GM12874 (cell line): ENCODE results near the gene VIPR1.

ENCODE experiments used
- TF ChIP-seq, protein P1 (sequence below): IDR thresholded peaks from 2 replicates; pipeline ENCODE4 v1.5.1; 2011; ENCODE audit warnings: low read depth, mild to moderate bottlenecking, control low read depth, low read length, moderate library complexity; ENCODE audit not compliant: insufficient read depth

The VIPR1 gene

DNA sequence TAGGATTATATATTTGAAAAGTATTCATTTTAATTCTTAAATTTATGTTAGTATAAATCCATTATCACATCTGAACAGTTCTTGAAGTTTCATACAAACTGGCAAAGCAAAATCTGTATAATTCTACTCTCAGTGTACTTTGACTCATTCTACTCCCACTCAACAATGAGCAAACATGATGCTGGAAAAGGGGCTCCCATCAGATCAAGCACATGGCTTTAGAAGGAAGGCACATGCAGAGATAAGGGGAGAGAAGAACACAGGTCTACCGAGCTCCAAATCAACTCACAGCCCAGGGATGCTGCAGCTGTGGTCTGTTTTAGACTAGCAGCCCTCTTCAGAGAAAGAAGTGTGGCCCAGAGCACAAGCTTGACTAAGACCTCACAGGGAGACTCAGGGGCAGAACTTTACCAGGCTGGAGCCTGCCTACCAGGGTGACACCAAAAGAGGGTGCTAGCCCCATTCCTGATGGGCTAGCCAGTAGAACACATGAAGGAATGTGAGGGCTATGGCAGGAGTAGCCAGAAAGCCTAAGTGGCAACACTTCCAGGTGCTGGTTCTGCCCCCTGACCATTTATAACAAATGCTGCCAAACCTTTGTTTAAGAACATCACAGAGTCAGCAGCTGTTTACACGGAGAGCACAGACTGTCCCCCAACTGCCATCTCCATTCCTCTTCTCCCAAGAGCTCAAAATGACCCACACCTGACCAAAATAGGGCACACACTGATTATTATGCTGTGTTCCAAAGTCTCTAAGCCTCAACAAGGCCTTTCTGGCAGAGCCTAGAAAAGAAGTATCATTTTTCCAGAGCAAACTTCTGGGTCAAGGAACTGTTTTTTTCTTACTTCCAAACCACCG, 59.8 kb downstream of the VIPR1 start:
- TF ChIP-seq, protein P1, sequence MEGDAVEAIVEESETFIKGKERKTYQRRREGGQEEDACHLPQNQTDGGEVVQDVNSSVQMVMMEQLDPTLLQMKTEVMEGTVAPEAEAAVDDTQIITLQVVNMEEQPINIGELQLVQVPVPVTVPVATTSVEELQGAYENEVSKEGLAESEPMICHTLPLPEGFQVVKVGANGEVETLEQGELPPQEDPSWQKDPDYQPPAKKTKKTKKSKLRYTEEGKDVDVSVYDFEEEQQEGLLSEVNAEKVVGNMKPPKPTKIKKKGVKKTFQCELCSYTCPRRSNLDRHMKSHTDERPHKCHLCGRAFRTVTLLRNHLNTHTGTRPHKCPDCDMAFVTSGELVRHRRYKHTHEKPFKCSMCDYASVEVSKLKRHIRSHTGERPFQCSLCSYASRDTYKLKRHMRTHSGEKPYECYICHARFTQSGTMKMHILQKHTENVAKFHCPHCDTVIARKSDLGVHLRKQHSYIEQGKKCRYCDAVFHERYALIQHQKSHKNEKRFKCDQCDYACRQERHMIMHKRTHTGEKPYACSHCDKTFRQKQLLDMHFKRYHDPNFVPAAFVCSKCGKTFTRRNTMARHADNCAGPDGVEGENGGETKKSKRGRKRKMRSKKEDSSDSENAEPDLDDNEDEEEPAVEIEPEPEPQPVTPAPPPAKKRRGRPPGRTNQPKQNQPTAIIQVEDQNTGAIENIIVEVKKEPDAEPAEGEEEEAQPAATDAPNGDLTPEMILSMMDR, result no peak

DNA sequence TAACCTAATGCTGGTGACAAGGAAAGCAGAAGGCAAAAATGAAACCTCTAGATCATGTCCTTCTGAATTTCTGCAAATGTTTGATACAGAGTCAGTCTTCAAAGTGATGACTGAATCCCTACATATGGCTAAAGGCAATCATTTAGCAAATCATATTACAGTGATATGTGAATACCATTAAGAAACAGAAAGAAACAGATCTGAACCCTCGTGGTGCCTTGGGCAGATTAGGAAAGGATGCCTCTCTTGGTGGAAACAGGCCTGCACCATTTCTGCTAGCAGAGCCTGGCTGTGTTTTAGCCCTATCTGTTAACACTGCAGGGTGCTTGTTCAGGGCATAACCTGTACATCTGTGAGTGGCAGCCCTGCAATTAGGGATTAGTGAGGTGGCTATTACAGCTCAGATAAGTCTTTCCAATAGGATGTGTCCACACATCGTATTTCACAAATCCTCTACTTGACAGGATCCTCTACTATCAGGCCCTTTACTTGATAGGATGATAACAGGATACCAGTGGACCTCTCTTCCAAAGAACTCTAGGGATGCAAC, 67.2 kb downstream of the VIPR1 start:
- TF ChIP-seq, protein P1, result no peak

DNA sequence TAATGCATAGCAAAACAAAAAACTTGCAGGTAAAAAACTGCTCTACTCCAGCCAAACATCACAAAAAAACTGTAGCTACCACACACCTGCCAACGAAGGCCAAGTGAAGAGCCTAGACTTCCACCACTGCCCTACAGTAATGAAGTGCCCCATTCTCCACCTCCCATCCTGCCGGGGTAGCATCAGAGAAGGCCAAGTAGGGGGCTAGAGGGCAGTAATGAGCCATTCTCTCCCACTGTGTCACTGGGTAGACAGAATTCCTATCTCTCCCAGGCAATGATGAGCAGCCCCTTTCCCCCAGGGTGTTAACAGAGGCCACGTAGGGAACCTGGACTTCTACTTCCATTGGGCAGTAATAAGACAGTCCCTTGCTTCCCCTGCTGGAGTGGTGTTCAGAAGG, 69.8 kb downstream of the VIPR1 start:
- TF ChIP-seq, protein P1, result peak; percentile 55

DNA sequence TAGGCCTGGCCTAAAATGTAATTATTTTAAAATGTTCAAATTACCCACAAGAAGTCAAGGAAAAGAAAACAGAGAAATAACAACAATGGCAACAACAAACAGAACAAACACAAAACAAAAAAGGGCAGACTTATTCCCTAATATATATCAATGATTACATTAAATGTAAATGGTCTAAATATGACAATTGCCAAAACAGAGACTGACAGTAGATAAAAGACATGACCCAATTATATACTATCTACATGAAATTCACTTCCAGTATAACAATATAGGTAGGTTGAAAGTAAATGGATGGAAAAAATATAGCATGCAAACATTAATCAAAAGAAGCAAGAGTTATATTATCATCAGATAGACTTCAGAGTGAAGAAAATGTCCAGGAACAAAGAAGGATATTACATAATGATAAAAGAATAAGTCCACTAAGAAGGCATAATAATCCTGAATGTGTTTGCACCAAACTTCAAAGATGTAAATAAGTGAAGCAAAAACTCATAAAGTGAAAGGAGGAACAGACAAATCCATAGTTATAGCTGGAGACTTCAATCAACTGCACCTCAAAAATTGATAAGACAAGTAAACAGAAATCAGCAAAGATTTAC, 72.8 kb downstream of the VIPR1 start:
- TF ChIP-seq, protein P1, result no peak

DNA sequence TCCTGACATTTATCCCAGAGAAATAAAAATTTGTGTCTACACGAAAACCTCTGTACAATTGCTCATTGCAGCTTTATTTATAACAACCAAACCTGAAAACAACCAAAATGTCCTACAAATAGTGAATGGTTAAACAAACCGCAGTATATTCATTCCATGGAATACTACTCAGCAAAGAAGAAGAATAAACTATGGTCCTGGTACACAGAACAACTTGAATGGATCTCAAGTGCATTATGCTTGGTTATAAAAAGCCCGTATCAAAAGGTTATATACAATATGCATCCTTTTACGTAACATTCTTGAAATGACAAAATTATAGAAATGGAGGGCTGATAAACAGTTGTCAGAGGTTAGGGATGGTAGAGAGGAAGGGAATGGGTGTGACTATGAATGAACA, 75.6 kb downstream of the VIPR1 start:
- TF ChIP-seq, protein P1, result no peak

DNA sequence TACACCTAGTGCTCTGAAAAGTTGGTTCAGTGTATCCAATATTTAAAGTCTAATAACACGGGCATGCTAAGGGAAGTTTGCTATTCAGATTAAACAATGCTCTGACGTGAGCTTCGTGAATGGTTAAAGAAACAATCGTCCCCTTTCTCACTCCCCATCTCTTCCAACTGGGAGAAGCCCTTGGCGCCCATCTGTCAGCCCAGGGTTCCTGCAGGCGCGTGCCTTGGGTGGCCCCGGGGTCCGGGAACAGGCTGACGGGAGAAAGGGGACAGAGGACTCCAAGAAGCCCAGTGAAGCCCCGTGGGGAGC, 78.9 kb downstream of the VIPR1 start:
- TF ChIP-seq, protein P1, result no peak

DNA sequence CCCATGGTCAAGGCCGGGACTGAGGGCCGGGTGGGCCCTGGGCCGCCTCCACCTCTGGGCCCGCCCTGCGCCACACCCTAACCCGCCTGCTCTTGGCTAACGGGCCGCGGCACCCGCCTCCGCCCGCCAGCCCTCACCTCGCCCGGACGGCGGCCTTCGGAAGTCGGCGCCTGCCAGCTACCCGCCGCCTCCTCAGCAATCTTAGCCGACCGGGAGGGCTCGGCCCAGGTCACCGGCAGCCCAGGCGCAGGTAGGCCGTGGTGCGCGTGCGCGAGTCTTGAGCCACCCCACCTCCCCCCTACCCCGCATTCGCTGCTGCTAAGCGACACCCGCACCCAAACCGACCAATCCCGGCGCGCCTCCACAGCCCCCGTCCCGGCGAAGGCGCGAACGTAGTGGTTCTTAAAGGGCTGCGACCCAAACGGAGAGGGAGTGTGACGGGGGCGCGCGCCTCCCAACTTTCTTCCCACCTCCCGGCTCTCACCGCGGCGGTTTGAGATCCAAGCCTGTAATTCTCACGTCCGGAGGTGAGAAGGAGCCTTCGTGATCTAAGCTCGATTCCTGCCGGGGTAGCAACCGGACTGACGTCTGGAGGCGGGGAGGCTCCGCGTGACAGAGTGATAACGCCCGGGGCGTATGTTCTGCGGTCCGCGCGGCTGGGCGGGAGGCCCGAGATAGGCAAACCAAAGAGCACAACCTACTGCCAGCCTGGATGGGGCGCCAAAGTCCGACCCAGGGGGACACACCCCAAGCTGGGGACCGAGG, 79.4 kb downstream of the VIPR1 start, which contains the start of gene SEC22C:
Gene SEC22C (minus strand): TSS at position 259 of the 765 bp plus-strand sequence. CDS start 12,921 bp downstream, outside the sequence.
- TF ChIP-seq, protein P1, result peak; percentile 50
